HEK293 (cell line): ENCODE results near the gene FRMD3.
"Not testable (repeated sequence)": the region's sequence is repeated elsewhere in the genome, so short reads cannot be mapped to it uniquely, and the experiment has no call there.

Experiments used
- CTCF ChIA-PET: fragments of 350-600 bp; formaldehyde crosslinking; extraction: SDS; loops from one replicate; lab custom pipeline; 2021; ENCODE audit warnings: antibody characterized with exemption; lab: Yijun Ruan, JAX
- POLR2A ChIA-PET: fragments of 300-600 bp; formaldehyde crosslinking; extraction: SDS; loops from one replicate; lab custom pipeline; 2020; ENCODE audit warnings: antibody characterized with exemption, inconsistent platforms; lab: Yijun Ruan, JAX
- H3K27ac ChIP-seq: fragments of 200-500 bp; sonication (Bioruptor generic); 2 replicates; pipeline ENCODE4 v1.5.1; 2014; ENCODE audit warnings: low read depth, low read length, control low read depth, inconsistent platforms; ENCODE audit errors: extremely low read depth
- H3K36me3 ChIP-seq, 2 experiments: fragments of 200-500 bp in 1 of 2; sonication (Bioruptor generic) in 1 of 2; 1 replicate in 1 of 2; 2 replicates in 1 of 2; pipeline ENCODE4 v1.5.1; 2014 to 2017; ENCODE audit warnings: inconsistent platforms in 2 of 2, low read length in 2 of 2; ENCODE audit not compliant: control insufficient read depth in 2 of 2, insufficient read depth in 1 of 2
- H3K4me1 ChIP-seq: fragments of 200-500 bp; sonication (Bioruptor generic); 2 replicates; pipeline ENCODE4 v1.5.1; 2014; ENCODE audit warnings: mild to moderate bottlenecking, low read length, inconsistent platforms; ENCODE audit not compliant: control insufficient read depth, insufficient read depth
- H3K4me3 ChIP-seq: 2 replicates; pipeline ENCODE4 v1.5.1; 2011; ENCODE audit warnings: low read depth, mild to moderate bottlenecking, control low read depth, low read length, moderate library complexity
- H3K9me3 ChIP-seq: fragments of 200-500 bp; sonication (Bioruptor generic); 2 replicates; pipeline ENCODE4 v1.5.1; 2014; ENCODE audit warnings: low read depth, low read length, inconsistent platforms; ENCODE audit not compliant: control insufficient read depth, insufficient read depth
- PRDM4 ChIP-seq: fragments of 450-650 bp; formaldehyde crosslinking; IDR thresholded peaks from 2 replicates; pipeline ENCODE4 v1.5.1; 2017; ENCODE audit warnings: missing biosample characterization, missing genetic modification characterization
- TRIM28 ChIP-seq: IDR thresholded peaks from 2 replicates; pipeline ENCODE4 v1.6.1; 2011; ENCODE audit warnings: low read length, control low read depth, borderline replicate concordance
- TSHZ1 ChIP-seq: fragments of 450-650 bp; formaldehyde crosslinking; IDR thresholded peaks from 2 replicates; pipeline ENCODE4 v1.5.1; 2016; ENCODE audit warnings: missing biosample characterization, missing genetic modification characterization, borderline replicate concordance
- ZBTB20 ChIP-seq: fragments of 450-650 bp; formaldehyde crosslinking; IDR thresholded peaks from 2 replicates; pipeline ENCODE4 v1.5.1; 2016; ENCODE audit warnings: missing biosample characterization, missing genetic modification characterization
- ZFHX2 ChIP-seq: fragments of 450-650 bp; formaldehyde crosslinking; conservative IDR thresholded peaks from 2 replicates; pipeline ENCODE4 v1.5.1; 2016; ENCODE audit warnings: missing biosample characterization, missing genetic modification characterization
- ZFP41 ChIP-seq: fragments of 450-650 bp; formaldehyde crosslinking; IDR thresholded peaks from 2 replicates; pipeline ENCODE4 v1.5.1; 2016; ENCODE audit warnings: missing biosample characterization, missing genetic modification characterization, borderline replicate concordance
- ZNF23 ChIP-seq: fragments of 450-650 bp; formaldehyde crosslinking; IDR thresholded peaks from 2 replicates; pipeline ENCODE4 v1.5.1; 2016; ENCODE audit warnings: missing biosample characterization, missing genetic modification characterization, borderline replicate concordance
- ZNF335 ChIP-seq: fragments of 450-650 bp; formaldehyde crosslinking; conservative IDR thresholded peaks from 2 replicates; pipeline ENCODE4 v1.5.1; 2016; ENCODE audit warnings: missing biosample characterization, missing genetic modification characterization
- ZNF658 ChIP-seq: fragments of 450-650 bp; formaldehyde crosslinking; IDR thresholded peaks from 2 replicates; pipeline ENCODE4; 2016; ENCODE audit warnings: missing biosample characterization, missing genetic modification characterization
- ZNF692 ChIP-seq: fragments of 450-650 bp; formaldehyde crosslinking; IDR thresholded peaks from 2 replicates; pipeline ENCODE4 v1.5.1; 2016; ENCODE audit warnings: missing biosample characterization, missing genetic modification characterization
- ZNF777 ChIP-seq: fragments of 450-650 bp; formaldehyde crosslinking; IDR thresholded peaks from 2 replicates; pipeline ENCODE4 v1.5.1; 2017; ENCODE audit warnings: missing biosample characterization, missing genetic modification characterization, borderline replicate concordance
- ZSCAN16 ChIP-seq: fragments of 450-650 bp; formaldehyde crosslinking; IDR thresholded peaks from 2 replicates; pipeline ENCODE4 v1.5.1; 2016; ENCODE audit warnings: missing biosample characterization, missing genetic modification characterization
- ZSCAN23 ChIP-seq: fragments of 450-650 bp; formaldehyde crosslinking; IDR thresholded peaks from 2 replicates; pipeline ENCODE4 v1.5.1; 2016; ENCODE audit warnings: missing biosample characterization, missing genetic modification characterization

The FRMD3 gene

GRCh38 chr9:83517980-83518379 lies 20.2 kb downstream of the FRMD3 start:
- H3K4me3 ChIP-seq, POLR2A ChIA-PET, H3K36me3 ChIP-seq, H3K9me3 ChIP-seq, H3K27ac ChIP-seq, H3K4me1 ChIP-seq: not testable (repeated sequence)
- CTCF ChIA-PET = interaction anchor here (0.6 kb wide), 1 partner anchor 708 kb away, joined by 3 read pairs; no protein-coding TSS in a partner anchor

- CTCF ChIA-PET = interaction anchor here (0.8 kb wide), 1 partner anchor 181 kb away, joined by 3 read pairs; no protein-coding TSS in a partner anchor
These were observed 23.4 kb downstream of the FRMD3 start for GRCh38 chr9:83514767-83515166.

GRCh38 chr9:83512621-83513020 lies 25.6 kb downstream of the FRMD3 start:
- POLR2A ChIA-PET = no interaction called here
- H3K36me3 ChIP-seq = no peaks in the 10 kb centered on the region
- no peak for TF ChIP-seq ZNF335
- TF ChIP-seq ZBTB20 (tag by site-specific recombination) = no peak
- no peak for TF ChIP-seq ZNF658
- TF ChIP-seq ZSCAN23 (tag by site-specific recombination) = no peak
- no peak for TF ChIP-seq ZNF692 (tag by site-specific recombination)
- TF ChIP-seq ZSCAN16 (tag by site-specific recombination) = no peak
- TF ChIP-seq ZFHX2 = no peak
- no peak for TF ChIP-seq ZNF23 (tag by site-specific recombination)
- TF ChIP-seq PRDM4 (tag by site-specific recombination) = no peak
- TF ChIP-seq TRIM28 = no peak
- no peak for TF ChIP-seq ZFP41 (tag by site-specific recombination)
- no peak for TF ChIP-seq ZNF777 (tag by site-specific recombination)
- TF ChIP-seq, all 188 proteins: peak for 0
- Histone ChIP-seq H3K27ac (no peak overlapping the region), H3K4me1 (no peaks in the 10 kb centered on the region), H3K9me3 (no peaks in the 10 kb centered on the region), H3K4me3 (no peak overlapping the region)
- CTCF ChIA-PET = interaction anchor here (0.7 kb wide), 1 partner anchor 32 kb away, joined by 5 read pairs; no protein-coding TSS in a partner anchor

More at GRCh38 chr9:83514767-83515166, 23.4 kb downstream of the FRMD3 start:
- Histone ChIP-seq H3K4me3 (no peak overlapping the region), H3K9me3 (no peaks in the 10 kb centered on the region), H3K4me1 (no peaks in the 10 kb centered on the region), H3K27ac (no peak overlapping the region), H3K36me3 (no peaks in the 10 kb centered on the region)
- POLR2A ChIA-PET = no interaction called here
- TF ChIP-seq ZSCAN23 (tag by site-specific recombination) (no peak), TSHZ1 (tag by site-specific recombination) (no peak)
